Spinal cord (tissue), 10 donors: ENCODE measurements around the gene ME3. TPM values are rescaled to one million over a fixed set of nuclear protein-coding genes. Genes with fewer than 3 reads are reported as not detected.

Experiments used
- DNase-seq, 6 donors: peaks; one replicate each; pipeline versions ENCODE4 v3.0.0 to v3.0.0-alpha.2; 2013 to 2015; ENCODE audit warnings: low spot score in 6 of 6, low read depth in 4 of 6
- H3K27ac ChIP-seq: one replicate; pipeline ENCODE4 v1.5.1; 2013; ENCODE audit warnings: low read depth, low read length, control low read depth
- H3K27me3 ChIP-seq: one replicate; pipeline ENCODE4 v1.6.1; 2013; ENCODE audit warnings: low read length; ENCODE audit not compliant: control insufficient read depth, insufficient read depth
- H3K36me3 ChIP-seq: one replicate; pipeline ENCODE4 v1.6.1; 2013; ENCODE audit warnings: low read length; ENCODE audit not compliant: control insufficient read depth, insufficient read depth
- H3K4me1 ChIP-seq: one replicate; pipeline ENCODE4 v1.6.1; 2013; ENCODE audit warnings: low read length; ENCODE audit not compliant: control insufficient read depth, insufficient read depth
- H3K4me3 ChIP-seq: one replicate; pipeline ENCODE4 v1.5.1; 2013; ENCODE audit warnings: low read depth, low read length, control low read depth
- H3K9me3 ChIP-seq: one replicate; pipeline ENCODE4 v1.6.1; 2013; ENCODE audit warnings: low read length; ENCODE audit not compliant: control insufficient read depth, insufficient read depth
- WGBS: methylation state at CpG from one replicate; pipeline ENCODE4 v1.1.5; 2013; ENCODE audit warnings: missing lambda C conversion rate; ENCODE audit not compliant: insufficient coverage; 5-methylcytosine and 5-hydroxymethylcytosine counted together
- polyA plus RNA-seq, 2 donors: library from polyadenylated mRNA; unstranded; fragments of 120-200 nt; gene quantifications; one replicate each; pipeline ENCODE4 v1.2.1, GENCODE V29; 2013; ENCODE audit not compliant: insufficient read length in 2 of 2
- total RNA-seq, 2 donors: library from RNA; depleted of rRNA in 1 of 2; stranded (reverse); fragments of 120-200 nt in 1 of 2; fragments of >200 nt in 1 of 2; gene quantifications; one replicate each; pipeline versions ENCODE4 v1.2.3 to v1.2.4, GENCODE V29; 2013 to 2014
- donor health status: healthy.

Gene ME3
- total and polyA plus RNA-seq, 4 donors, result 39.0 to 45.4 (median 44.6) TPM

- Histone ChIP-seq H3K27me3 (no peaks in the 10 kb centered on the region), H3K27ac (no peak overlapping the region), H3K4me3 (no peak overlapping the region), H3K36me3 (peaks cover 15% of the 10 kb centered on the region), H3K4me1 (no peaks in the 10 kb centered on the region), H3K9me3 (no peaks in the 10 kb centered on the region)
- no peak for DNase-seq
- WGBS, result 88% methylated on average over 5 of the region's 5 CpGs
Observed at GRCh38 chr11:86469491-86470388, 202.7 kb downstream of the ME3 start.

GRCh38 chr11:86468169-86468568 lies 204.2 kb downstream of the ME3 start:
- peaks cover 18% of the 10 kb centered on the region for H3K36me3 ChIP-seq
- WGBS, result no CpG with 5 or more reads among the region's 1 CpG

DNA sequence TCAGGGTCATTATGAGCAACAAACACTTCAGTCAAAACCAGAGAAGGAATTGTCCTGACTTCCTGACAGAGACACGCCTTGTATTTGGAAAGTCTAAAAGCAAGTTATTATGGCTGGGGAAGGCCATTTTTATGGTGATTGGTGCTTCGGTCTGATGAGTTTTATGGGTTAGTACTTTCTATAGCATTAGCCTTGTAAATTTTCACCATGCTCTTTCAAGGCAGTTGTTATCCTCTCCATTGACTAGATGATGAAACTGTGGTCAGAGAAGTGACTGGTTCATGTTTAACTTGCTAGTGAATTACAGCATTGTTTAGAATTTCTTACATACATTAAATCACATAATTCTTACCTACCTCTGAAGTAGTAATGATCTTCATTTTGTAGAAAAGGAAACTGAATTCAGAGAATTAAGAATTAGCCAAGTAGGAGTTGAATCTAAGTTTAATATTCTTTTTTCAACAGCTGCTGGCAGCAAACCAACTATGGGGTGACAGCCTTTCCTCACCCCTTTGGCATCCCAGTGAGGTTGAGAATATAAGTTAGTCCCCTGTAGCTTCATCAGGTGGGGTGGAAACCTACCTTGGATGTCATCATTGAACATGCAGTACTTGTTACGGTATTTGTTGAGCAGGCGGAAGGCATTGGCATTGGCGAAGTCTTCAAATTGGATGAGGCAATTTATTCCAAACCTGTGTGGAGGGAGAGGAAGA lies 207.8 kb downstream of the ME3 start:
- no peak overlapping the region for H3K27ac ChIP-seq

More at GRCh38 chr11:86468169-86468568, 204.2 kb downstream of the ME3 start:
- no peaks in the 10 kb centered on the region for H3K27me3 ChIP-seq
- no peaks in the 10 kb centered on the region for H3K9me3 ChIP-seq
- DNase-seq, result no peak
- H3K4me1 ChIP-seq, result no peaks in the 10 kb centered on the region
- no peak overlapping the region for H3K27ac ChIP-seq
- no peak overlapping the region for H3K4me3 ChIP-seq

GRCh38 chr11:86463955-86464354 lies 208.5 kb downstream of the ME3 start:
- H3K4me3 ChIP-seq, result no peak overlapping the region
- no peaks in the 10 kb centered on the region for H3K27me3 ChIP-seq
- H3K27ac ChIP-seq, result no peak overlapping the region
- peaks cover 18% of the 10 kb centered on the region for H3K4me1 ChIP-seq
- peaks cover 27% of the 10 kb centered on the region for H3K36me3 ChIP-seq
- WGBS, result 100% methylated on average over 4 of the region's 5 CpGs
- H3K9me3 ChIP-seq, result no peaks in the 10 kb centered on the region
- DNase-seq, result no peak

More for the DNA sequence above, 207.8 kb downstream of the ME3 start:
- 100% methylated on average over 3 of the region's 5 CpGs for WGBS
- Histone ChIP-seq H3K4me1 (peaks cover 17% of the 10 kb centered on the region), H3K36me3 (peaks cover 27% of the 10 kb centered on the region), H3K27me3 (no peaks in the 10 kb centered on the region), H3K9me3 (no peaks in the 10 kb centered on the region), H3K4me3 (no peak overlapping the region)
- DNase-seq, result no peak

DNA sequence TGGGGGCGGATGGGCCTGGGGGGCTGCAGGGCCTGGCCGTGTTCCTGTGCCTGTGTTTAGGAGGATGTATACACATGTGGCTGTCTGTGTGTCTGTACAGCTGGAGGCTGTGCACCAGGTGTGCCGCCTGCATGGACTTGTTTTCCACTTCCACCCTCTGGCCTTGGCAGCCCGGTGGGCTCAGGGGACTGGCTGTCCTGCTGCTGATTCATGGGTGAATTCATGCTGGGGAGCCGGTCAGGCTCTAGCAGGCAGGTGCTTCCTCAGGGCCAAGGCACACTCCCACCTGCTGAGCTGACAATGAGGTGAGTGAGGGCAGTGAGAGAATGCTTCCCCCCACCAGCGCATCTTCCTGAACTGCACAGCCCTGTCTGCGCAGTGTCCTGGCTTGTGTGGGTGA lies 209.3 kb downstream of the ME3 start:
- Histone ChIP-seq H3K36me3 (peaks cover 27% of the 10 kb centered on the region), H3K27ac (no peak overlapping the region), H3K9me3 (no peaks in the 10 kb centered on the region), H3K4me3 (no peak overlapping the region), H3K27me3 (no peaks in the 10 kb centered on the region), H3K4me1 (peaks cover 18% of the 10 kb centered on the region)
- 89% methylated on average over 5 of the region's 7 CpGs for WGBS
- DNase-seq, result no peak

DNA sequence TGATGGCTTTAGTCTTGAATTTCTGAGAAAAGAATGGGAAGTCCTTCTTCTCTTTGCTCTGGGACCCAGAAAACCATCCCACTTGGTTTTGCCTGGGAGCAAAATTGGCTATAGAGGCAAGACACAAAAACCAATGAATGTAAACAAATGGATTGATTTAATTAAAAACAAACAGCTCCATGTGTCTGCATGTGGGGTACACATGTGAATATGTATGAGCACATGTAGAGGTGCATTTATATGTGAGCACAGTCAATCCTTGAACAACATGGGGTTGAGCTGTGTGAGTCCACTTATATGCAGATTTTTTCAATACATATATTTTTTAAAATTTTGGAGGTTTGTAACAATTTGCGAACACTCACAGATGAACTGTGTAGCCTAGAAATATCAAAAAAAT lies 210.5 kb downstream of the ME3 start:
- Histone ChIP-seq H3K27me3 (no peaks in the 10 kb centered on the region), H3K27ac (no peak overlapping the region), H3K36me3 (peaks cover 27% of the 10 kb centered on the region), H3K9me3 (no peaks in the 10 kb centered on the region), H3K4me3 (no peak overlapping the region), H3K4me1 (peaks cover 18% of the 10 kb centered on the region)
- no peak for DNase-seq
- WGBS, result no CpG with 5 or more reads among the region's 1 CpG

DNA sequence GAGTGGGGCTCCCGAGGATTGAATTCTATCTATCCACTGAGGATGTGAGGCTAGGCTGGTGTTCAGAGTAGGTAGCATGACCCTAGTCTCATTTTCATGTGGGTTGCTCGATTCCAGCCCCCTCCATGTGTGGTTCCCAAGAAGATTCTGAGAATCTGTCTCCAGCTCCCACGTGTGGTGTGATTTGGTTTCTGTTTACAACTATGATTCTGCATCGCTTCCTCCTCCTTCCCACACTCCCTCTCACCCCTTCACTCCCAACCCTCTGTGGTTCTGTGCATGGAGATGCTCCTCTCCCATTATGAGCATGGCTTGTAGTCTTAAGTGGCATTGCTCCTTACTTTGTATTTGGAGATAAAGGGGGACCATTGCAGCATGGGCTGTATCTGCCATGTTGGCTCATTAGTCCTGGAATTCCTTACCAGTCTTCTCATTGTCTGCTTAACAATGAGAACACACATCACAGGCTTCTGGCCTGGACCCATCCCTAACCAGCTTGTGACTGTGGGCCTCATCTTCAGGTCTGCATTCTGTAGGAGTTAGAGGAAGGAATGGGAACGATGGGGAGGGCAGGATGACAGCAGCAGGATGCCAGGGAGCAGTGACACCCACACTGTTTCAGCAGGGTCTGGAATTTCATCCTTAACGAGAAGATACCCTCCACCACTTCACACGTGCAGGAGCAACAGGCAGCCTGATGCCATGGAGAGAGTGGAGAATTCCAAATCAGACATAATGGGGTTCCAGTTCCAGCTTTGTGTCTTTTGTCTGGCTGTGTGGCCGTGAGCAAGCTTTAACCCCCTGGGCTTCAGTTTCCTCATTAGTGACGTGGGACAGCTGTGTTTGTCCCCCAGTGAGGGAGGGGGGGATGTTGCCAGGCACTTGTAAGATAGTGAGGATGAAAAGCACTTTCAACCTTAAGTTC lies 211.7 kb downstream of the ME3 start:
- Histone ChIP-seq H3K36me3 (peaks cover 24% of the 10 kb centered on the region), H3K27ac (peak overlapping the region; percentile 19), H3K4me3 (no peak overlapping the region), H3K27me3 (no peaks in the 10 kb centered on the region), H3K4me1 (peaks cover 21% of the 10 kb centered on the region), H3K9me3 (no peaks in the 10 kb centered on the region)
- WGBS, result 39% methylated on average over 3 of the region's 9 CpGs
- no peak for DNase-seq

- peaks cover 20% of the 10 kb centered on the region for H3K36me3 ChIP-seq
- WGBS, result 70% methylated on average over 3 of the region's 3 CpGs
- peaks cover 21% of the 10 kb centered on the region for H3K4me1 ChIP-seq
- peak in 4 of 6 donors; percentile 12 to 77 (median 20) for DNase-seq
- H3K27me3 ChIP-seq, result no peaks in the 10 kb centered on the region
- H3K9me3 ChIP-seq, result no peaks in the 10 kb centered on the region
- peak overlapping the region; percentile 19 for H3K27ac ChIP-seq
- H3K4me3 ChIP-seq, result no peak overlapping the region
Observed at GRCh38 chr11:86459682-86460460, 212.5 kb downstream of the ME3 start.
